DND-41 (cell line): Measurements from ENCODE around the gene GABRR2.

ENCODE experiments used
- EZH2 ChIP-seq: IDR thresholded peaks from 3 replicates; pipeline ENCODE4 v1.6.1; 2012; ENCODE audit warnings: borderline replicate concordance, low read depth, mild to moderate bottlenecking, moderate library complexity, low read length, inconsistent platforms; ENCODE audit not compliant: severe bottlenecking
- TF ChIP-seq, protein P1 (sequence below): IDR thresholded peaks from 2 replicates; pipeline ENCODE4 v1.5.1; 2012; ENCODE audit warnings: borderline replicate concordance, low read length, moderate library complexity, mild to moderate bottlenecking; ENCODE audit not compliant: poor library complexity, severe bottlenecking; ENCODE audit errors: extremely low read depth

DNA sequence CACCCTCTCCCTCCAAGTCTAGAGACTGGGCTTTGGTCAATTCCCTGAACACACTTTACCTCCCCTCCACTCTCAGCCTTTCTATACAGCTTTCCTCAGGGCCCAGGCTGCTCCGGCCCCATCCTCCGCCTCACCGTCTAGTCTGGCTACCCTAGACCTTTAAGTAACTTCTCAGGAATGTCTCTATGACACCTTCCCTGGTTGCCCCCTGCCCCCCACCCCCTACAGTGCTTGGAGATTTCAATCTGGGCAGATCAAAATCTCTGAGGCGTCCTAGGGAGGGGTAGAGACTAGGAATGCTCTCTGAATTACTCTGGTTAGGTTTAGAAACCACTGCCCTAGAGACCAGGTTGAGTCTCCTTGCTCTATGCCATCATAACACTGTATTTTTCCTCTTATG, 31.3 kb upstream of the GABRR2 start:
- TF ChIP-seq, protein P1, sequence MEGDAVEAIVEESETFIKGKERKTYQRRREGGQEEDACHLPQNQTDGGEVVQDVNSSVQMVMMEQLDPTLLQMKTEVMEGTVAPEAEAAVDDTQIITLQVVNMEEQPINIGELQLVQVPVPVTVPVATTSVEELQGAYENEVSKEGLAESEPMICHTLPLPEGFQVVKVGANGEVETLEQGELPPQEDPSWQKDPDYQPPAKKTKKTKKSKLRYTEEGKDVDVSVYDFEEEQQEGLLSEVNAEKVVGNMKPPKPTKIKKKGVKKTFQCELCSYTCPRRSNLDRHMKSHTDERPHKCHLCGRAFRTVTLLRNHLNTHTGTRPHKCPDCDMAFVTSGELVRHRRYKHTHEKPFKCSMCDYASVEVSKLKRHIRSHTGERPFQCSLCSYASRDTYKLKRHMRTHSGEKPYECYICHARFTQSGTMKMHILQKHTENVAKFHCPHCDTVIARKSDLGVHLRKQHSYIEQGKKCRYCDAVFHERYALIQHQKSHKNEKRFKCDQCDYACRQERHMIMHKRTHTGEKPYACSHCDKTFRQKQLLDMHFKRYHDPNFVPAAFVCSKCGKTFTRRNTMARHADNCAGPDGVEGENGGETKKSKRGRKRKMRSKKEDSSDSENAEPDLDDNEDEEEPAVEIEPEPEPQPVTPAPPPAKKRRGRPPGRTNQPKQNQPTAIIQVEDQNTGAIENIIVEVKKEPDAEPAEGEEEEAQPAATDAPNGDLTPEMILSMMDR: no peak
- TF ChIP-seq EZH2: no peak
